ENCODE measurements around the gene TRPM1. TPM values are rescaled to one million over a fixed set of nuclear protein-coding genes. Genes with fewer than 3 reads are reported as not detected.
A peak's percentile ranks its signal among the peaks of the same experiment; 100 is the strongest.

The TRPM1 gene
- total RNA-seq, 1 donor from 2014 or later, result not detected

DNA sequence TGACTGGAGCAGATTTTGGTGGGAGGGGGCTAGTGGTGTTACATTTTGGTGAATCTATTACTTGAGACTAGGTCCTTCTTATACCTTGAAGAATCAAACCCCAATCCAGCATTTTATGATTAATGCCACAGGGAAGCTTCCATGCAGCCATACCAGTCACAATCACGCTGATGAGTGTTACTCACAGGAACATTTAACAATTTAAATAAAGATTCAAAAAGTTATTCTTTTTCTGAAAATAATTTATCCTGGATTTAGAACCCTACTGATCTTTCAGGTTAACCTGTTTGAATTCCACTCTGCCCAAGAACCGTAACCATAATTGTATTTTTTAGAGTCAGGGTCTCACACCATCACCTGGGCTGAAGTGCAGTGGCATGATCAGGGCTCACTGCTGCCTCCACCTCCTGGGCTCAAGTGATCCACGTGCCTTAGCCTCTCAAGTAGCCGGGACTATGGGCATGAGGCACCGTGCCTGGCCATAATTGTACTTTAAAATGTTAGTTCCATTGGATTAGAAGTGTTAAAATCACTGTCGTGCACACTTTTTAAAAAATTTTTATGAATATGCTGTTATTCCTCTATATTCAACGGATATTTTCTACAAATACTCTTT, 109.2 kb downstream of the TRPM1 start:
- TF ChIP-seq, protein P1, sequence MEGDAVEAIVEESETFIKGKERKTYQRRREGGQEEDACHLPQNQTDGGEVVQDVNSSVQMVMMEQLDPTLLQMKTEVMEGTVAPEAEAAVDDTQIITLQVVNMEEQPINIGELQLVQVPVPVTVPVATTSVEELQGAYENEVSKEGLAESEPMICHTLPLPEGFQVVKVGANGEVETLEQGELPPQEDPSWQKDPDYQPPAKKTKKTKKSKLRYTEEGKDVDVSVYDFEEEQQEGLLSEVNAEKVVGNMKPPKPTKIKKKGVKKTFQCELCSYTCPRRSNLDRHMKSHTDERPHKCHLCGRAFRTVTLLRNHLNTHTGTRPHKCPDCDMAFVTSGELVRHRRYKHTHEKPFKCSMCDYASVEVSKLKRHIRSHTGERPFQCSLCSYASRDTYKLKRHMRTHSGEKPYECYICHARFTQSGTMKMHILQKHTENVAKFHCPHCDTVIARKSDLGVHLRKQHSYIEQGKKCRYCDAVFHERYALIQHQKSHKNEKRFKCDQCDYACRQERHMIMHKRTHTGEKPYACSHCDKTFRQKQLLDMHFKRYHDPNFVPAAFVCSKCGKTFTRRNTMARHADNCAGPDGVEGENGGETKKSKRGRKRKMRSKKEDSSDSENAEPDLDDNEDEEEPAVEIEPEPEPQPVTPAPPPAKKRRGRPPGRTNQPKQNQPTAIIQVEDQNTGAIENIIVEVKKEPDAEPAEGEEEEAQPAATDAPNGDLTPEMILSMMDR (IDR thresholded peaks at IDR 0.05), result no peak
- H3K36me3 Mint-ChIP-seq (ENCODE audit: low read depth), result no peaks in the 10 kb centered on the region
- no peaks in the 10 kb centered on the region for H3K27me3 Mint-ChIP-seq (ENCODE audit: low read depth)
- H3K4me3 Mint-ChIP-seq (ENCODE audit: unreplicated experiment), result peak overlapping the region; percentile 81
- H3K4me1 Mint-ChIP-seq (ENCODE audit: low read depth), result peaks cover 23% of the 10 kb centered on the region
- H3K9me3 Mint-ChIP-seq (ENCODE audit: low read depth), result no peaks in the 10 kb centered on the region
- no peak for DNase-seq (ENCODE audit: low spot score)
- peak overlapping the region; percentile 71 for H3K27ac Mint-ChIP-seq (ENCODE audit: unreplicated experiment)

- Mint-ChIP-seq H3K27ac (ENCODE audit: unreplicated experiment) (peak within 1 kb of the TSS; percentile 94), H3K4me1 (ENCODE audit: low read depth) (peaks cover 23% of the 10 kb centered on the region), H3K36me3 (ENCODE audit: low read depth) (peaks cover 3% of the 10 kb centered on the region), H3K4me3 (ENCODE audit: unreplicated experiment) (peak within 1 kb of the TSS; percentile 93), H3K27me3 (ENCODE audit: low read depth) (no peaks in the 10 kb centered on the region), H3K9me3 (ENCODE audit: low read depth) (no peaks in the 10 kb centered on the region)
- peak; percentile 89 for DNase-seq (ENCODE audit: low spot score)
- TF ChIP-seq, protein P1 (IDR thresholded peaks at IDR 0.05), result peak; percentile 38
Observed at GRCh38 chr15:30991255-30992235, 110.0 kb downstream of the TRPM1 start, which contains the start of gene MTMR10. Gene MTMR10 (minus strand): TSS chr15:30991628. CDS start chr15:30991506, 122 bp downstream.

GRCh38 chr15:30990446-30991254, 110.9 kb downstream of the TRPM1 start:
- H3K4me1 Mint-ChIP-seq (ENCODE audit: low read depth), result peaks cover 25% of the 10 kb centered on the region
- no peak for DNase-seq (ENCODE audit: low spot score)
- H3K27ac Mint-ChIP-seq (ENCODE audit: unreplicated experiment), result peak overlapping the region; percentile 94
- H3K36me3 Mint-ChIP-seq (ENCODE audit: low read depth), result peaks cover 4% of the 10 kb centered on the region
- H3K9me3 Mint-ChIP-seq (ENCODE audit: low read depth), result no peaks in the 10 kb centered on the region
- H3K4me3 Mint-ChIP-seq (ENCODE audit: unreplicated experiment), result peak overlapping the region; percentile 93
- no peaks in the 10 kb centered on the region for H3K27me3 Mint-ChIP-seq (ENCODE audit: low read depth)
- TF ChIP-seq, protein P1 (IDR thresholded peaks at IDR 0.05), result no peak

- peak overlapping the region; percentile 93 for H3K4me3 Mint-ChIP-seq (ENCODE audit: unreplicated experiment)
Observed at GRCh38 chr15:30990036-30990435, 111.5 kb downstream of the TRPM1 start.

More at GRCh38 chr15:30990036-30990435, 111.5 kb downstream of the TRPM1 start:
- TF ChIP-seq, protein P1 (IDR thresholded peaks at IDR 0.05), result no peak
- no peak for DNase-seq (ENCODE audit: low spot score)
- Mint-ChIP-seq H3K27ac (ENCODE audit: unreplicated experiment) (no peak overlapping the region), H3K4me1 (ENCODE audit: low read depth) (peaks cover 32% of the 10 kb centered on the region), H3K27me3 (ENCODE audit: low read depth) (no peaks in the 10 kb centered on the region), H3K9me3 (ENCODE audit: low read depth) (no peaks in the 10 kb centered on the region), H3K36me3 (ENCODE audit: low read depth) (peaks cover 4% of the 10 kb centered on the region)
